GOT3 (cell line): ENCODE measurements around the gene MADD.

Experiments
- DNase-seq: peaks from one replicate; lab custom pipeline; 2025; ENCODE audit warnings: mixed read lengths; lab: John Stamatoyannopoulos, UW

The MADD gene

GRCh38 chr11:47340980-47341775, 71.2 kb downstream of the MADD start:
- DNase-seq: no peak

GRCh38 chr11:47342036-47342803, 72.3 kb downstream of the MADD start:
- no peak for DNase-seq

- DNase-seq: no peak
Measured at GRCh38 chr11:47342854-47343253, 72.9 kb downstream of the MADD start.

GRCh38 chr11:47345890-47346563, 76.1 kb downstream of the MADD start:
- no peak for DNase-seq

GRCh38 chr11:47347137-47347536, 77.2 kb downstream of the MADD start:
- DNase-seq: no peak

- no peak for DNase-seq
Measured at GRCh38 chr11:47348131-47348802, 78.3 kb downstream of the MADD start.

- no peak for DNase-seq
Measured at GRCh38 chr11:47348859-47349258, 78.9 kb downstream of the MADD start.

- DNase-seq: no peak
Measured at GRCh38 chr11:47349521-47350095, 79.7 kb downstream of the MADD start.

GRCh38 chr11:47350315-47350714, 80.4 kb downstream of the MADD start:
- no peak for DNase-seq

- no peak for DNase-seq
Measured at GRCh38 chr11:47351156-47352126, 81.5 kb downstream of the MADD start.

GRCh38 chr11:47352556-47352955, 82.6 kb downstream of the MADD start, which contains the start of gene MYBPC3:
Gene MYBPC3 (minus strand): TSS chr11:47352702. CDS start chr11:47352647, 55 bp downstream.
- no peak for DNase-seq

GRCh38 chr11:47353978-47354774, 84.2 kb downstream of the MADD start:
- DNase-seq: no peak

GRCh38 chr11:47354913-47355282, 85.0 kb downstream of the MADD start:
- no peak for DNase-seq

GRCh38 chr11:47355283-47356128, 85.6 kb downstream of the MADD start:
- DNase-seq: peak; percentile 77

- no peak for DNase-seq
Measured at GRCh38 chr11:47356129-47356997, 86.4 kb downstream of the MADD start.

- no peak for DNase-seq
Measured at GRCh38 chr11:47356998-47357329, 87.0 kb downstream of the MADD start.

GRCh38 chr11:47357985-47358730, 88.2 kb downstream of the MADD start:
- DNase-seq: no peak
